ENCODE results near the gene DENND1A. TPM values are rescaled to one million over a fixed set of nuclear protein-coding genes. Genes with fewer than 3 reads are reported as not detected.

DENND1A gene
- total RNA-seq, 4 donors from 2014 or later = 19.2 to 26.9 (median 24.0) TPM

GRCh38 chr9:123450098-123450770 lies 479.7 kb downstream of the DENND1A start:
- Histone ChIP-seq H3K27ac (replicated peaks in 1 of 4) (no peak overlapping the region), H3K4me3 (no peak overlapping the region), H3K36me3 (peaks cover 10 to 67% (median 26%) of the 10 kb centered on the region in 4 donors), H3K4me1 (peaks cover 0 to 3% (median 0%) of the 10 kb centered on the region in 4 donors), H3K27me3 (no peaks in the 10 kb centered on the region), H3K9me3 (no peaks in the 10 kb centered on the region)
- intact Hi-C loops (cut with DNase I) = no loop called here
- TF ChIP-seq POLR2A (IDR thresholded peaks at IDR 0.05; ENCODE audit: low read depth) = no peak
- no peak for TF ChIP-seq POLR2AphosphoS5 (IDR thresholded peaks at IDR 0.05)
- TF ChIP-seq EP300 (IDR thresholded peaks at IDR 0.05) = no peak
- TF ChIP-seq CTCF (IDR thresholded peaks at IDR 0.05) = no peak
- no peak for DNase-seq (ENCODE audit: extremely low spot score)
- WGBS = 80% methylated on average over 12 of the region's 12 CpGs

GRCh38 chr9:123447934-123448646 lies 481.8 kb downstream of the DENND1A start:
- no peak overlapping the region for H3K27ac ChIP-seq (replicated peaks in 1 of 4)
- TF ChIP-seq CTCF (IDR thresholded peaks at IDR 0.05) (no peak), POLR2A (IDR thresholded peaks at IDR 0.05; ENCODE audit: low read depth) (no peak), EP300 (IDR thresholded peaks at IDR 0.05) (no peak), POLR2AphosphoS5 (IDR thresholded peaks at IDR 0.05) (no peak)
- no peaks in the 10 kb centered on the region for H3K9me3 ChIP-seq
- 87% methylated on average over 9 of the region's 9 CpGs for WGBS
- H3K4me1 ChIP-seq = peaks cover 0 to 1% (median 0%) of the 10 kb centered on the region in 4 donors
- DNase-seq (ENCODE audit: extremely low spot score) = no peak
- intact Hi-C loops (cut with DNase I) = no loop called here
- H3K27me3 ChIP-seq = no peaks in the 10 kb centered on the region
- peaks cover 10 to 60% (median 18%) of the 10 kb centered on the region in 4 donors for H3K36me3 ChIP-seq
- H3K4me3 ChIP-seq = no peak overlapping the region

- intact Hi-C loops (cut with DNase I) = no loop called here
- H3K27ac ChIP-seq (replicated peaks in 1 of 4) = no peak overlapping the region
- TF ChIP-seq POLR2AphosphoS5 (IDR thresholded peaks at IDR 0.05) (no peak), EP300 (IDR thresholded peaks at IDR 0.05) (no peak), POLR2A (IDR thresholded peaks at IDR 0.05; ENCODE audit: low read depth) (no peak), CTCF (IDR thresholded peaks at IDR 0.05) (no peak)
- H3K4me3 ChIP-seq = no peak overlapping the region
- WGBS = 94% methylated on average over 10 of the region's 10 CpGs
- H3K4me1 ChIP-seq = no peaks in the 10 kb centered on the region
- H3K9me3 ChIP-seq = no peaks in the 10 kb centered on the region
- no peaks in the 10 kb centered on the region for H3K27me3 ChIP-seq
- DNase-seq (ENCODE audit: extremely low spot score) = no peak
- peaks cover 7 to 40% (median 9%) of the 10 kb centered on the region in 4 donors for H3K36me3 ChIP-seq
Measured at GRCh38 chr9:123445981-123446610, 483.8 kb downstream of the DENND1A start.

GRCh38 chr9:123445116-123445515 lies 484.8 kb downstream of the DENND1A start:
- no peak for DNase-seq (ENCODE audit: extremely low spot score)
- H3K36me3 ChIP-seq = peaks cover 9 to 37% (median 10%) of the 10 kb centered on the region in 4 donors
- intact Hi-C loops (cut with DNase I) = no loop called here
- H3K9me3 ChIP-seq = no peaks in the 10 kb centered on the region
- H3K27ac ChIP-seq (replicated peaks in 1 of 4) = no peak overlapping the region
- TF ChIP-seq CTCF (IDR thresholded peaks at IDR 0.05) (no peak), POLR2A (IDR thresholded peaks at IDR 0.05; ENCODE audit: low read depth) (no peak), POLR2AphosphoS5 (IDR thresholded peaks at IDR 0.05) (no peak), EP300 (IDR thresholded peaks at IDR 0.05) (no peak)
- no peak overlapping the region for H3K4me3 ChIP-seq
- no peaks in the 10 kb centered on the region for H3K4me1 ChIP-seq
- no peaks in the 10 kb centered on the region for H3K27me3 ChIP-seq
- WGBS = 98% methylated on average over 7 of the region's 7 CpGs
